ENCODE data around the gene CACTIN.
"Not testable (repeated sequence)": the region's sequence is repeated elsewhere in the genome, so short reads cannot be mapped to it uniquely, and the experiment has no call there.

DNA sequence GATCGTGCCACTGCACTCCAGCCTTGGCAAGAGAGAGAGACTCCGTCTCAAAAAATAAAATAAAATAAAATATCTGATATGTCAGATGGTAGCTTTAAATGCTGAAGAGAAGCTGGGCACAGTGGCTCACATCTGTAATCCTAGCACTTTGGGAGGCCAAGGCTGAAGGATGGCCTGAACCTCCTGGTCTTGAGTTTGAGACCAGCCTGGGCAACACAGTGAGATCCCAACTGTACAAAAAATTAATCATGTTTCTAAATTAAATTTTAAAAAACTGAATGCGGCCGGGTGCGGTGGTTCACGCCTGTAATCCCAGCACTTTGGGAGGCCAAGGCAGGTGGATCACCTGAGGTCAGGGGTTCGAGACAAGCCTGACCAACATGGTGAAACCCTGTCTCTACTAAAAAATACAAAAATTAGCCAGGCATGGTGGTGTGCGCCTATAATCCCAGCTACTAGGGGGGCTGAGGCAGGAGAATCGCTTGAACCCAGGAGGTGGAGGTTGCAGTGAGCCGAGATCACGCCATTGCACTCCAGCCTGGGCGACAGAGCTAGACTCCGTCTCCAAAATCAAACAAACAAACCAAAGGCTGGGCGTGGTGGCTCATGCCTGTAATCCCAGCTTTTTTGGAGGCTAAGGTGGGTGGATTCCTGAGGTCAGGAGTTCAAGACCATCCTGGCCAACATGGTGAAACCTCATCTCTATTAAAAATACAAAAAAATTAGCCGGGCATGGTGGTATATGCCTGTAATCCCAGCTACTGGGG is 42.4 kb downstream of the CACTIN start:
- TF ChIP-seq CTCF, POLR2AphosphoS5, EP300 (IDR thresholded peaks at IDR 0.05): not testable (repeated sequence)
